Measurements from ENCODE around the gene ZNF639.

DNA sequence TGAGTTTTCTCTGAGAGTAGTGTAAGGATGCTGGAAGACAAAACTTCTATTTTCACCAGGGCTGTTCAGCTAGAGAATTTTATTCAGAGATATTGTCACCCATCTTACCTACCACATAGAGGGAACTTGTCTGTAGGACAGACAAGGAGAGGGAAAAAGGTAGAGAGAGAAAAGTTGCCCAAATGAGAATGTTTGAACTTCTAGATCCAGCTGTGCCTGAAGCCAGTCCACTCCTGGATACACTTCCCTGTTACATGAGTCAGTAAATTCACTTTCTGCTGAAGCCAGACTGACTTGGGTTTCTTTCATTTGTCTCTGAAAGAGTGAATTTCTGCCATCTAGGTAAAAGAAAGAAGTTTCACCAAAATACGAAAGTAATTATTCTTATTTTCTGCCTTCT is 44.7 kb upstream of the ZNF639 start:
- TF ChIP-seq EZH2 (IDR thresholded peaks at IDR 0.05) (no peak), ELF1 (IDR thresholded peaks at IDR 0.05; ENCODE audit: borderline replicate concordance, low read depth) (no peak), POLR2AphosphoS5 (IDR thresholded peaks at IDR 0.05; ENCODE audit: low read depth, low read length) (no peak), TCF7L2 (IDR thresholded peaks at IDR 0.05; ENCODE audit: borderline replicate concordance, extremely low read depth, insufficient read depth, insufficient read length) (no peak), YY1 (IDR thresholded peaks at IDR 0.05; ENCODE audit: extremely low read depth, insufficient replicate concordance, low read depth, low read length) (no peak), POLR2A (IDR thresholded peaks at IDR 0.05; ENCODE audit: borderline replicate concordance, extremely low read depth, insufficient read depth, insufficient read length) (no peak), JUND (IDR thresholded peaks at IDR 0.05) (no peak), EGR1 (IDR thresholded peaks at IDR 0.05; ENCODE audit: low read depth) (no peak)
- TF ChIP-seq, protein P1, sequence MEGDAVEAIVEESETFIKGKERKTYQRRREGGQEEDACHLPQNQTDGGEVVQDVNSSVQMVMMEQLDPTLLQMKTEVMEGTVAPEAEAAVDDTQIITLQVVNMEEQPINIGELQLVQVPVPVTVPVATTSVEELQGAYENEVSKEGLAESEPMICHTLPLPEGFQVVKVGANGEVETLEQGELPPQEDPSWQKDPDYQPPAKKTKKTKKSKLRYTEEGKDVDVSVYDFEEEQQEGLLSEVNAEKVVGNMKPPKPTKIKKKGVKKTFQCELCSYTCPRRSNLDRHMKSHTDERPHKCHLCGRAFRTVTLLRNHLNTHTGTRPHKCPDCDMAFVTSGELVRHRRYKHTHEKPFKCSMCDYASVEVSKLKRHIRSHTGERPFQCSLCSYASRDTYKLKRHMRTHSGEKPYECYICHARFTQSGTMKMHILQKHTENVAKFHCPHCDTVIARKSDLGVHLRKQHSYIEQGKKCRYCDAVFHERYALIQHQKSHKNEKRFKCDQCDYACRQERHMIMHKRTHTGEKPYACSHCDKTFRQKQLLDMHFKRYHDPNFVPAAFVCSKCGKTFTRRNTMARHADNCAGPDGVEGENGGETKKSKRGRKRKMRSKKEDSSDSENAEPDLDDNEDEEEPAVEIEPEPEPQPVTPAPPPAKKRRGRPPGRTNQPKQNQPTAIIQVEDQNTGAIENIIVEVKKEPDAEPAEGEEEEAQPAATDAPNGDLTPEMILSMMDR (IDR thresholded peaks at IDR 0.05 in 2 of 3, conservative IDR thresholded peaks at IDR 0.05 in 1 of 3; ENCODE audit: borderline replicate concordance in 1 of 3, insufficient read depth in 1 of 3, low read depth in 2 of 3, low read length in 2 of 3): no peak
- TF ChIP-seq, protein P2, sequence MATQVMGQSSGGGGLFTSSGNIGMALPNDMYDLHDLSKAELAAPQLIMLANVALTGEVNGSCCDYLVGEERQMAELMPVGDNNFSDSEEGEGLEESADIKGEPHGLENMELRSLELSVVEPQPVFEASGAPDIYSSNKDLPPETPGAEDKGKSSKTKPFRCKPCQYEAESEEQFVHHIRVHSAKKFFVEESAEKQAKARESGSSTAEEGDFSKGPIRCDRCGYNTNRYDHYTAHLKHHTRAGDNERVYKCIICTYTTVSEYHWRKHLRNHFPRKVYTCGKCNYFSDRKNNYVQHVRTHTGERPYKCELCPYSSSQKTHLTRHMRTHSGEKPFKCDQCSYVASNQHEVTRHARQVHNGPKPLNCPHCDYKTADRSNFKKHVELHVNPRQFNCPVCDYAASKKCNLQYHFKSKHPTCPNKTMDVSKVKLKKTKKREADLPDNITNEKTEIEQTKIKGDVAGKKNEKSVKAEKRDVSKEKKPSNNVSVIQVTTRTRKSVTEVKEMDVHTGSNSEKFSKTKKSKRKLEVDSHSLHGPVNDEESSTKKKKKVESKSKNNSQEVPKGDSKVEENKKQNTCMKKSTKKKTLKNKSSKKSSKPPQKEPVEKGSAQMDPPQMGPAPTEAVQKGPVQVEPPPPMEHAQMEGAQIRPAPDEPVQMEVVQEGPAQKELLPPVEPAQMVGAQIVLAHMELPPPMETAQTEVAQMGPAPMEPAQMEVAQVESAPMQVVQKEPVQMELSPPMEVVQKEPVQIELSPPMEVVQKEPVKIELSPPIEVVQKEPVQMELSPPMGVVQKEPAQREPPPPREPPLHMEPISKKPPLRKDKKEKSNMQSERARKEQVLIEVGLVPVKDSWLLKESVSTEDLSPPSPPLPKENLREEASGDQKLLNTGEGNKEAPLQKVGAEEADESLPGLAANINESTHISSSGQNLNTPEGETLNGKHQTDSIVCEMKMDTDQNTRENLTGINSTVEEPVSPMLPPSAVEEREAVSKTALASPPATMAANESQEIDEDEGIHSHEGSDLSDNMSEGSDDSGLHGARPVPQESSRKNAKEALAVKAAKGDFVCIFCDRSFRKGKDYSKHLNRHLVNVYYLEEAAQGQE (IDR thresholded peaks at IDR 0.05; ENCODE audit: low read depth): no peak
- TF ChIP-seq, protein P3, sequence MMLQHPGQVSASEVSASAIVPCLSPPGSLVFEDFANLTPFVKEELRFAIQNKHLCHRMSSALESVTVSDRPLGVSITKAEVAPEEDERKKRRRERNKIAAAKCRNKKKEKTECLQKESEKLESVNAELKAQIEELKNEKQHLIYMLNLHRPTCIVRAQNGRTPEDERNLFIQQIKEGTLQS (IDR thresholded peaks at IDR 0.05): no peak
